ENCODE measurements around the gene RHOV. TPM values are rescaled to one million over a fixed set of nuclear protein-coding genes. Genes with fewer than 3 reads are reported as not detected.

Gene RHOV
- total and polyA plus RNA-seq, 2 of the 4 experiments (the other 2 are of a cell fraction): 0.10 TPM; not detected in 1

- TF ChIP-seq NFE2L2 (IDR thresholded peaks at IDR 0.05; ENCODE audit: low read depth, low read length): no peak
Measured at GRCh38 chr15:40893019-40893670, 19.1 kb upstream of the RHOV start (continued).

- Histone ChIP-seq H4K20me1 (ENCODE audit: insufficient read depth, low read length) (peaks cover 9% of the 10 kb centered on the region; the same call in 1 of the 2 replicates), H3K79me1 (ENCODE audit: low read depth in 1 of 2, low read length in 2 of 2) (peaks cover 14 to 20% of the 10 kb centered on the region in 2 experiments; a peak in 3 of 4 replicates), H4K5ac (ENCODE audit: low read depth, low read length) (no peak overlapping the region), H3K36me3 (ENCODE audit: control insufficient read depth, insufficient read depth, low read length) (peaks cover 6% of the 10 kb centered on the region; the same call in 1 of the 2 replicates), H4K91ac (ENCODE audit: insufficient read depth, low read depth, low read length) (no peak overlapping the region), H3K9me1 (ENCODE audit: insufficient read depth, low read length) (0 out of 2 replicates have a peak, but pooled peaks cover 3% of the 10 kb centered on the region), H3K14ac (replicated peaks; ENCODE audit: low read depth, low read length) (no peak overlapping the region), H2BK120ac (ENCODE audit: low read depth, low read length) (no peak overlapping the region), H2BK20ac (ENCODE audit: low read depth, low read length) (no peak overlapping the region), H3K27me3 (ENCODE audit: control insufficient read depth, insufficient read depth, low read length) (no peaks in the 10 kb centered on the region; the same call in 1 of the 2 replicates), H2AK9ac (replicated peaks; ENCODE audit: low read depth, low read length, poor library complexity) (no peak overlapping the region), H2BK15ac (ENCODE audit: low read depth, low read length) (no peak overlapping the region), H3K18ac (ENCODE audit: low read depth, low read length) (no peak overlapping the region), H3K4me3 (ENCODE audit: insufficient read depth, low read depth, low read length) (no peak overlapping the region), H3K56ac (ENCODE audit: extremely low read depth, insufficient read depth, low read length) (no peak overlapping the region), H3K9ac (ENCODE audit: low read depth, low read length) (no peak overlapping the region), H2AK5ac (ENCODE audit: low read depth, low read length) (no peak overlapping the region), H3K9me3 (ENCODE audit: control insufficient read depth, insufficient read depth, low read length) (no peaks in the 10 kb centered on the region), H3K27ac (ENCODE audit: insufficient read depth, low read length) (no peak overlapping the region), H2AFZ (replicated peaks; ENCODE audit: low read length, poor library complexity) (no peak overlapping the region), H3K23ac (ENCODE audit: low read depth, low read length) (no peak overlapping the region), H3K4me2 (ENCODE audit: low read depth, low read length) (no peak overlapping the region), H2BK5ac (ENCODE audit: low read depth, low read length, poor library complexity, severe bottlenecking) (no peak overlapping the region), H3K4me1 (ENCODE audit: control insufficient read depth, insufficient read depth, low read length) (peaks cover 9% of the 10 kb centered on the region; the same call in 1 of the 2 replicates), H3K4ac (ENCODE audit: low read depth, low read length) (no peak overlapping the region), H4K8ac (ENCODE audit: low read depth in 2 of 2, low read length in 2 of 2) (no peak overlapping the region)
- BruUV-seq (replicated peaks): no TSS peak
- WGBS, 2 experiments (ENCODE audit: extremely low coverage in 2 of 2, insufficient read length in 1 of 2): no CpG with 5 or more reads among the region's 2 CpGs
- in situ Hi-C loops (cut with MboI; ENCODE audit: low sequenced_read_pairs): loop anchor here (5.0 kb wide), 1 partner anchor 35 kb away; no protein-coding TSS in a partner anchor
- ATAC-seq (ENCODE audit: low read depth) (no peak), DNase-seq (no peak)
- ChIA-PET CTCF (interaction anchor here (0.5 to 4.3 kb wide), 12 partner anchors 11 to 146 kb away, joined by 3 to 35 read pairs (median 3); no protein-coding TSS in a partner anchor), POLR2A (ENCODE audit: unreplicated experiment) (no interaction called here)
- intact Hi-C loops (cut with micrococcal nuclease): loop anchor here (5.0 kb wide), 2 partner anchors 215 to 370 kb away; no protein-coding TSS in a partner anchor
- dilution Hi-C loops (cut with HindIII; ENCODE audit: low sequenced_read_pairs, unreplicated experiment): no loop called here
- TF ChIP-seq POLR2A (IDR thresholded peaks at IDR 0.05; ENCODE audit: low read depth, low read length) (no peak), SMC3 (IDR thresholded peaks at IDR 0.05; ENCODE audit: low read depth, low read length) (no peak), MAFK (IDR thresholded peaks at IDR 0.05; ENCODE audit: low read depth, low read length) (no peak), CTCF (conservative IDR thresholded peaks at IDR 0.05; ENCODE audit: low read depth, low read length) (no peak), CEBPB (IDR thresholded peaks at IDR 0.05; ENCODE audit: low read depth, low read length) (no peak), RCOR1 (IDR thresholded peaks at IDR 0.05; ENCODE audit: insufficient replicate concordance, low read length) (no peak), NFE2L2 (IDR thresholded peaks at IDR 0.05; ENCODE audit: low read depth, low read length) (no peak), CHD1 (IDR thresholded peaks at IDR 0.05; ENCODE audit: low read depth, low read length) (no peak), RFX5 (IDR thresholded peaks at IDR 0.05; ENCODE audit: low read depth, low read length) (no peak)
- TF ChIP-seq, protein P1, sequence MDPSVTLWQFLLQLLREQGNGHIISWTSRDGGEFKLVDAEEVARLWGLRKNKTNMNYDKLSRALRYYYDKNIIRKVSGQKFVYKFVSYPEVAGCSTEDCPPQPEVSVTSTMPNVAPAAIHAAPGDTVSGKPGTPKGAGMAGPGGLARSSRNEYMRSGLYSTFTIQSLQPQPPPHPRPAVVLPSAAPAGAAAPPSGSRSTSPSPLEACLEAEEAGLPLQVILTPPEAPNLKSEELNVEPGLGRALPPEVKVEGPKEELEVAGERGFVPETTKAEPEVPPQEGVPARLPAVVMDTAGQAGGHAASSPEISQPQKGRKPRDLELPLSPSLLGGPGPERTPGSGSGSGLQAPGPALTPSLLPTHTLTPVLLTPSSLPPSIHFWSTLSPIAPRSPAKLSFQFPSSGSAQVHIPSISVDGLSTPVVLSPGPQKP (IDR thresholded peaks at IDR 0.05; ENCODE audit: borderline replicate concordance, low read depth, low read length): no peak
- TF ChIP-seq, protein P2, sequence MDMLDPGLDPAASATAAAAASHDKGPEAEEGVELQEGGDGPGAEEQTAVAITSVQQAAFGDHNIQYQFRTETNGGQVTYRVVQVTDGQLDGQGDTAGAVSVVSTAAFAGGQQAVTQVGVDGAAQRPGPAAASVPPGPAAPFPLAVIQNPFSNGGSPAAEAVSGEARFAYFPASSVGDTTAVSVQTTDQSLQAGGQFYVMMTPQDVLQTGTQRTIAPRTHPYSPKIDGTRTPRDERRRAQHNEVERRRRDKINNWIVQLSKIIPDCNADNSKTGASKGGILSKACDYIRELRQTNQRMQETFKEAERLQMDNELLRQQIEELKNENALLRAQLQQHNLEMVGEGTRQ (IDR thresholded peaks at IDR 0.05; ENCODE audit: low read depth, low read length): no peak
Measured at GRCh38 chr15:40892447-40893012, 18.5 kb upstream of the RHOV start.

Measured in IMR-90 (cell line).